HG02852 (cell line): ENCODE results near the gene ZNF512B.
"Not testable (repeated sequence)": the region's sequence is repeated elsewhere in the genome, so short reads cannot be mapped to it uniquely, and the experiment has no call there.

ENCODE experiments used
- ATAC-seq: cut with Tn5 transposase; IDR thresholded peaks from one replicate; pipeline ENCODE4 v1.9.1; 2021; ENCODE audit warnings: mild to moderate bottlenecking, moderate library complexity; ENCODE audit not compliant: unreplicated experiment

The ZNF512B gene

GRCh38 chr20:63963784-63964301 is 5.9 kb downstream of the ZNF512B start:
- no peak for ATAC-seq

GRCh38 chr20:63963348-63963741 is 6.4 kb downstream of the ZNF512B start:
- no peak for ATAC-seq

GRCh38 chr20:63962426-63963347 is 7.0 kb downstream of the ZNF512B start:
- ATAC-seq, result no peak

- no peak for ATAC-seq
Measured at GRCh38 chr20:63961664-63962425, 7.9 kb downstream of the ZNF512B start.

- ATAC-seq, result not testable (repeated sequence)
Measured at GRCh38 chr20:63960654-63961621, 8.8 kb downstream of the ZNF512B start.

- no peak for ATAC-seq
Measured at GRCh38 chr20:63959699-63960075, 10.0 kb downstream of the ZNF512B start.

GRCh38 chr20:63958964-63959698 is 10.6 kb downstream of the ZNF512B start:
- ATAC-seq, result no peak

- no peak for ATAC-seq
Measured at GRCh38 chr20:63958471-63958870, 11.3 kb downstream of the ZNF512B start.

- no peak for ATAC-seq
Measured at GRCh38 chr20:63957690-63958441, 11.9 kb downstream of the ZNF512B start.

GRCh38 chr20:63957004-63957689 is 12.6 kb downstream of the ZNF512B start:
- peak; percentile 19 for ATAC-seq

GRCh38 chr20:63956664-63957003 is 13.1 kb downstream of the ZNF512B start:
- peak; percentile 13 for ATAC-seq

- ATAC-seq, result peak; percentile 74
Measured at GRCh38 chr20:63955827-63956663, 13.7 kb downstream of the ZNF512B start, which contains the start of gene UCKL1. Gene UCKL1 (minus strand): TSS chr20:63956416. CDS start chr20:63956372, 44 bp downstream.

- no peak for ATAC-seq
Measured at GRCh38 chr20:63955281-63955826, 14.4 kb downstream of the ZNF512B start.

- no peak for ATAC-seq
Measured at GRCh38 chr20:63953764-63954429, 15.8 kb downstream of the ZNF512B start.

GRCh38 chr20:63952769-63953168 is 17.0 kb downstream of the ZNF512B start:
- no peak for ATAC-seq

- ATAC-seq, result no peak
Measured at GRCh38 chr20:63952210-63952535, 17.6 kb downstream of the ZNF512B start.
